Heart right ventricle (tissue), 16 donors: ENCODE measurements around the gene KAT6B. TPM values are rescaled to one million over a fixed set of nuclear protein-coding genes. Genes with fewer than 3 reads are reported as not detected.

ENCODE experiments used
- ATAC-seq, 8 donors: fragments of 200-7000 bp; cut with Tn5 transposase; one replicate each; pipeline ENCODE4 v1.9.1; 2020; ENCODE audit warnings: mild to moderate bottlenecking in 8 of 8, moderate library complexity in 8 of 8, moderate number of reproducible peaks in 1 of 8
- DNase-seq, 2 donors: peaks; one replicate each; pipeline ENCODE4 v3.0.0-alpha.2; 2020
- H3K27ac ChIP-seq, 10 donors: fragments of 200-600 bp; sonication (generic) in 2 of 10; one replicate each; pipeline versions ENCODE4 v1.5.0 to v1.8.0; 2020 to 2022; ENCODE audit warnings: mild to moderate bottlenecking in 3 of 10
- H3K27me3 ChIP-seq, 7 donors: fragments of 200-600 bp; one replicate each; pipeline ENCODE4 v1.8.0; 2021 to 2022; ENCODE audit warnings: mild to moderate bottlenecking in 2 of 7
- H3K36me3 ChIP-seq, 9 donors: fragments of 200-600 bp; sonication (generic) in 1 of 9; one replicate each; pipeline versions ENCODE4 v1.5.0 to v1.8.0; 2020 to 2022; ENCODE audit warnings: mild to moderate bottlenecking in 2 of 9
- H3K4me1 ChIP-seq, 9 donors: fragments of 200-600 bp; sonication (generic) in 1 of 9; one replicate each; pipeline versions ENCODE4 v1.5.0 to v1.8.0; 2020 to 2022; ENCODE audit warnings: mild to moderate bottlenecking in 4 of 9
- H3K4me3 ChIP-seq, 10 donors: fragments of 200-600 bp; sonication (generic) in 2 of 10; one replicate each; pipeline versions ENCODE4 v1.5.0 to v1.8.0; 2020 to 2022; ENCODE audit warnings: mild to moderate bottlenecking in 7 of 10, moderate library complexity in 2 of 10
- H3K9me3 ChIP-seq, 11 donors: fragments of 200-600 bp in 10 of 11; sonication (generic) in 2 of 11; one replicate each; pipeline versions ENCODE4 v1.5.0 to v1.8.0; 2013 to 2022; ENCODE audit warnings: mild to moderate bottlenecking in 2 of 11, control low read depth in 1 of 11, moderate library complexity in 1 of 11
- CTCF ChIP-seq, 9 donors: fragments of 200-600 bp; sonication (generic) in 2 of 9; IDR thresholded peaks; one replicate each; pipeline versions ENCODE4 v1.5.0 to v1.8.0; 2021 to 2022; ENCODE audit warnings: antibody characterized with exemption in 9 of 9, mild to moderate bottlenecking in 5 of 9, moderate library complexity in 1 of 9
- WGBS, 2 donors: extraction: QIAGEN DNeasy Blood & Tissue Kit; methylation state at CpG; one replicate each; pipeline ENCODE4 v1.1.7; 2013; ENCODE audit warnings: inconsistent platforms in 1 of 2; 5-methylcytosine and 5-hydroxymethylcytosine counted together
- intact Hi-C, 10 donors: fragments of 100-400 bp; cut with DNase I; formaldehyde crosslinking; loops; one replicate each; pipeline versions ENCODE4 v1.11.1 to v1.14.2; 2022
- polyA plus RNA-seq, 2 donors: library from polyadenylated mRNA; stranded (reverse); fragments of 200-250 nt; gene quantifications; one replicate each; pipeline ENCODE4 v1.2.3, GENCODE V29; 2013
- total RNA-seq, 10 donors: library from RNA; stranded (reverse); fragmentation: NEBNext Ultra II Directional in 3 of 10; extraction: Animal tissue kit (Norgen Biotek cat#: 25700) in 3 of 10; gene quantifications; one replicate each; pipeline versions ENCODE4 v1.2.1 to v1.2.4, GENCODE V29; 2021 to 2023
- donor health status: Arrhythmogenic right ventricular cardiomyopathy.
- donor health status: ischemic (EF 13 %, LVEDD 7.1; RV severe dilation, severe dysfunction).
- donor health status: healthy with polysubstance abuse.
- donor health status: DM: no; HTN: yes; CAD: no.
- donor health status: DM: no; HTN: no; CAD: no.
- donor health status: ischemic (EF 25% LVEDD 6.9; RV normal size, moderate dysfunction).
- donor health status: ischemic (EF 25% LVEDD 5.7; RV mildly dilated, moderate dysfunction).
- donor health status: healthy.
- donor health status: DM: yes; HTN: yes; CAD: no.
- donor health status: Ischemic cardiomyopathy.
- donor health status: ischemic (EF 35%, LVEDD 5.7; RV mildly dilated, moderate dysfunction).
- donor health status: nonischemic (EF 11% LVEDD 7.7; RV severe dilation, severe dysfunction).
- donor health status: DM: yes; HTN: yes; CAD: no.
- donor health status: PGD.
- donor health status: ischemic (EF 29% LVEDD 5.4; RV normal size, mild dysfunction).
- donor health status: nonischemic (EF 23%, LVEDD 6.1; RV moderate dilation, normal function).

Gene KAT6B
- total and polyA plus RNA-seq, 12 donors: 3.4 to 58.4 (median 46.5) TPM

DNA sequence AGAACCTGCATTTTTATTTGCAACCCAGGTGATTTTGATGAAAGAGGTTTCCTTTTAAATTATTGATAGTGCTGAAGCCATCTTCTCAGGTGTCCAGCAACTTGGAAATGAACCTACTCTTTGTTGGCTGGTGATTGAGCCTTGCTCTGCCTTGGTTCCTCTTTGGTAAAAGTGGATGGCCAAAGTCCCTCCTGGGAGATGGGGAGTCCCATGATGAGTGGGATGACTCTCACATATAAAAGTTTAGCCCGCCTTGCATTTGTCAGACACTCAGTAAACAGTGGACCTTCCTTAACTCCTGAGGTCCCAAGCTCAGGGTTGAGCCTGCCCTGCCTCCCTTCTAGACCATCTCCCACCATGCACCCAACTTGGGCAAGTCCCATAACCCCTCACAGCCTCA, 28.9 kb upstream of the KAT6B start:
- WGBS, 2 donors: 79 to 91% methylated on average over 1 of the region's 1 CpG
- no peak for DNase-seq
- peaks cover 0 to 7% (median 0%) of the 10 kb centered on the region in 9 donors for H3K4me1 ChIP-seq
- intact Hi-C loops: no loop called here
- no peak for ATAC-seq
- TF ChIP-seq CTCF (IDR thresholded peaks at IDR 0.05): no peak
- no peak overlapping the region for H3K27ac ChIP-seq
- H3K9me3 ChIP-seq: no peaks in the 10 kb centered on the region
- no peak overlapping the region for H3K4me3 ChIP-seq
- no peaks in the 10 kb centered on the region for H3K36me3 ChIP-seq
- H3K27me3 ChIP-seq: no peaks in the 10 kb centered on the region

DNA sequence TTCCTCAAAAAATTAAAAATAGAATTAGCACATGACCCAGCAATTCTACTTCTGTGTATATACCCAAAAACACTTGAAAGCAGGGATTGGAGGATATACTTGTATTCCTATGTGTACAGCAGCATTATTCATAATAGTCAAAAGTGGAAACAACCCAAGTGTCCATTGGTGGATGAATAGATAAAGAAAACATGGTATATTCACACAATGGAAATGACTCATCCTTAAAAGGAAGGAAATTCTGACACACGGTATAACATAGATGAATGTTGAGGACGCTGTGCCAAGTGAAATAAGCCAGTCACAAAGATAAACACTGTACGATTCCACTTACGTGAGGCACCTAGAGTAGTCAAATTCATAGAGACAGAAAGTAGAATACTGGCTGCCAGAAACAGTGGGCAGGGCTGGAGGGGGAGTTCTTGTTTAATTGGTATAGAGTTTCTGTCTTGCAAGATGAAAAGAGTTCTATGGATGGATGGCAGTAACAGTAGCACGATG, 26.6 kb upstream of the KAT6B start:
- H3K9me3 ChIP-seq: no peaks in the 10 kb centered on the region
- no peak for TF ChIP-seq CTCF (IDR thresholded peaks at IDR 0.05)
- peak in 1 of 8 donors; percentile 33 for ATAC-seq
- H3K4me3 ChIP-seq: no peak overlapping the region
- H3K36me3 ChIP-seq: no peaks in the 10 kb centered on the region
- DNase-seq: no peak
- no peaks in the 10 kb centered on the region for H3K27me3 ChIP-seq
- intact Hi-C loops: no loop called here
- H3K4me1 ChIP-seq: peaks cover 0 to 7% (median 0%) of the 10 kb centered on the region in 9 donors
- no peak overlapping the region for H3K27ac ChIP-seq
- 39 to 46% methylated on average over 5 of the region's 5 CpGs for WGBS, 2 donors

GRCh38 chr10:74801447-74801846, 25.0 kb upstream of the KAT6B start:
- no peaks in the 10 kb centered on the region for H3K27me3 ChIP-seq
- DNase-seq (no peak), ATAC-seq (no peak)
- intact Hi-C loops: no loop called here
- H3K27ac ChIP-seq: no peak overlapping the region
- WGBS, 2 donors: 95 to 96% methylated on average over 2 of the region's 2 CpGs
- no peak overlapping the region for H3K4me3 ChIP-seq
- no peaks in the 10 kb centered on the region for H3K36me3 ChIP-seq
- no peak for TF ChIP-seq CTCF (IDR thresholded peaks at IDR 0.05)
- H3K9me3 ChIP-seq: no peaks in the 10 kb centered on the region
- H3K4me1 ChIP-seq: peaks cover 0 to 7% (median 0%) of the 10 kb centered on the region in 9 donors

DNA sequence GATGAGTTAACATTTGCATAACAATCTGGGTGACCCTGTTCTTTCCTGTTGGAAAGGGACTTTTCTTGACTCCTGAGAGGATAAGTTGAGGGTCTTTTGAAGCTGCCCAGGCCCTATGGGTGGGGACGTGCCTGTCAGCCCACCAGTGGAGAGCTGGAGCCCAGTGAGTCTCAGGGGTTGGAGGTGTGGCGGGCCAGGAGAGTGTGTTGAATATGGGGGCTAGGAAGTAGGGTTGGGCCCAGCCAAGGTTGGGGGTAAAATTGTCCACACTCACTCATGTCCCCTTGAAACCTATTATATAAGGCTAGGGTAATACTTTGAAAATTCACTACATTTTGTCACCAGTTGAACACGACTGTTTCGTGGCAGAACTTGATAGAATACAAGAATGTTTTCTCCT, 17.9 kb upstream of the KAT6B start:
- no peaks in the 10 kb centered on the region for H3K4me1 ChIP-seq
- no peak overlapping the region for H3K27ac ChIP-seq
- peaks cover 0 to 9% (median 0%) of the 10 kb centered on the region in 11 donors for H3K9me3 ChIP-seq
- intact Hi-C loops: no loop called here
- no peaks in the 10 kb centered on the region for H3K36me3 ChIP-seq
- TF ChIP-seq CTCF (IDR thresholded peaks at IDR 0.05): no peak
- ATAC-seq (no peak), DNase-seq (no peak)
- no peak overlapping the region for H3K4me3 ChIP-seq
- WGBS, 2 donors: 92 to 95% methylated on average over 4 of the region's 4 CpGs
- H3K27me3 ChIP-seq: no peaks in the 10 kb centered on the region
